Keratinocyte (primary cell): ENCODE results near the gene ARFGEF3.

Experiments
- EZH2 ChIP-seq: IDR thresholded peaks from one replicate; pipeline ENCODE4 v1.6.1; 2012; ENCODE audit warnings: inconsistent platforms, mild to moderate bottlenecking, low read length, moderate library complexity
- TF ChIP-seq, protein P1 (sequence below), 3 experiments: IDR thresholded peaks in 1 of 3; conservative IDR thresholded peaks in 1 of 3; optimal IDR thresholded peaks in 1 of 3; 2 replicates in 2 of 3; 3 replicates in 1 of 3; pipeline versions ENCODE3 to v1.5.1; 2011; ENCODE audit warnings: low read length in 3 of 3, mild to moderate bottlenecking in 3 of 3, moderate library complexity in 2 of 3, control low read depth in 1 of 3, inconsistent platforms in 1 of 3; ENCODE audit not compliant: insufficient read depth in 2 of 3; ENCODE audit errors: extremely low read depth in 1 of 3

- no peak for TF ChIP-seq EZH2
- TF ChIP-seq, protein P1, sequence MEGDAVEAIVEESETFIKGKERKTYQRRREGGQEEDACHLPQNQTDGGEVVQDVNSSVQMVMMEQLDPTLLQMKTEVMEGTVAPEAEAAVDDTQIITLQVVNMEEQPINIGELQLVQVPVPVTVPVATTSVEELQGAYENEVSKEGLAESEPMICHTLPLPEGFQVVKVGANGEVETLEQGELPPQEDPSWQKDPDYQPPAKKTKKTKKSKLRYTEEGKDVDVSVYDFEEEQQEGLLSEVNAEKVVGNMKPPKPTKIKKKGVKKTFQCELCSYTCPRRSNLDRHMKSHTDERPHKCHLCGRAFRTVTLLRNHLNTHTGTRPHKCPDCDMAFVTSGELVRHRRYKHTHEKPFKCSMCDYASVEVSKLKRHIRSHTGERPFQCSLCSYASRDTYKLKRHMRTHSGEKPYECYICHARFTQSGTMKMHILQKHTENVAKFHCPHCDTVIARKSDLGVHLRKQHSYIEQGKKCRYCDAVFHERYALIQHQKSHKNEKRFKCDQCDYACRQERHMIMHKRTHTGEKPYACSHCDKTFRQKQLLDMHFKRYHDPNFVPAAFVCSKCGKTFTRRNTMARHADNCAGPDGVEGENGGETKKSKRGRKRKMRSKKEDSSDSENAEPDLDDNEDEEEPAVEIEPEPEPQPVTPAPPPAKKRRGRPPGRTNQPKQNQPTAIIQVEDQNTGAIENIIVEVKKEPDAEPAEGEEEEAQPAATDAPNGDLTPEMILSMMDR (optimal IDR thresholded peaks at IDR 0.05 in 1 of 3, IDR thresholded peaks at IDR 0.05 in 1 of 3, conservative IDR thresholded peaks at IDR 0.05 in 1 of 3; ENCODE audit: extremely low read depth in 1 of 3, insufficient read depth in 2 of 3, low read length in 3 of 3): peak; percentile 13 to 39 (median 24)
These were observed 49.4 kb downstream of the ARFGEF3 start for GRCh38 chr6:138211048-138211581.
